GM23338 (cell line): ENCODE results near the gene CNBD2. TPM values are rescaled to one million over a fixed set of nuclear protein-coding genes. Genes with fewer than 3 reads are reported as not detected.

Experiments
- ATAC-seq: fragments of 200-7000 bp; cut with Tn5 transposase; 3 replicates; pipeline ENCODE4 v1.9.1; 2020
- DNase-seq: peaks from one replicate; pipeline ENCODE4 v3.0.0-alpha.2; 2015; ENCODE audit warnings: low spot score
- H2AFZ ChIP-seq: fragments of 200-600 bp; sonication (generic); 2 replicates; pipeline ENCODE4 v1.8.0; 2016; ENCODE audit warnings: antibody characterized with exemption, mild to moderate bottlenecking, moderate library complexity
- H3F3A ChIP-seq: fragments of 200-600 bp; sonication (generic); replicated peaks from 2 replicates; pipeline ENCODE4 v1.8.0; 2017; ENCODE audit warnings: antibody characterized with exemption, mixed run types, low read depth
- H3K27ac ChIP-seq: fragments of 200-600 bp; sonication (generic); 2 replicates; pipeline ENCODE4 v1.6.1; 2016; ENCODE audit warnings: low read depth
- H3K27me3 ChIP-seq: fragments of 200-600 bp; sonication (generic); 2 replicates; pipeline ENCODE4 v1.8.0; 2016; ENCODE audit warnings: mild to moderate bottlenecking, mixed run types, moderate library complexity; ENCODE audit not compliant: insufficient read depth
- H3K36me3 ChIP-seq: fragments of 200-600 bp; sonication (generic); 2 replicates; pipeline ENCODE4 v1.8.0; 2016; ENCODE audit warnings: mild to moderate bottlenecking; ENCODE audit not compliant: insufficient read depth
- H3K4me1 ChIP-seq: fragments of 200-600 bp; sonication (generic); 2 replicates; pipeline ENCODE4 v1.8.0; 2016; ENCODE audit warnings: mild to moderate bottlenecking, moderate library complexity; ENCODE audit not compliant: insufficient read depth
- H3K4me2 ChIP-seq: fragments of 200-600 bp; sonication (generic); 2 replicates; pipeline ENCODE4 v1.7.1; 2017; ENCODE audit warnings: mixed run types
- H3K4me3 ChIP-seq: fragments of 200-600 bp; sonication (generic); 2 replicates; pipeline ENCODE4 v1.6.1; 2016; ENCODE audit warnings: mixed run types
- H3K79me2 ChIP-seq: fragments of 200-600 bp; sonication (generic); replicated peaks from 2 replicates; pipeline ENCODE4 v1.8.0; 2017; ENCODE audit warnings: mild to moderate bottlenecking; ENCODE audit not compliant: insufficient read depth
- H3K9me2 ChIP-seq: fragments of 200-600 bp; sonication (generic); 2 replicates; pipeline ENCODE4 v1.8.0; 2017; ENCODE audit not compliant: insufficient read depth
- H4K20me1 ChIP-seq: fragments of 200-600 bp; sonication (generic); replicated peaks from 2 replicates; pipeline ENCODE4 v1.8.0; 2017; ENCODE audit warnings: mild to moderate bottlenecking; ENCODE audit not compliant: insufficient read depth
- H3K27ac Mint-ChIP-seq: 2 replicates; pipeline ENCODE4 v1.8.0; 2020; ENCODE audit warnings: inconsistent platforms, mild to moderate bottlenecking, moderate library complexity, mixed read lengths
- H3K27me3 Mint-ChIP-seq: 3 replicates; pipeline ENCODE4 v1.8.0; 2022; ENCODE audit warnings: low read depth, mild to moderate bottlenecking, moderate library complexity, mixed read lengths, inconsistent platforms; ENCODE audit not compliant: insufficient read depth, poor library complexity
- H3K36me3 Mint-ChIP-seq: 3 replicates; pipeline ENCODE4 v1.8.0; 2021; ENCODE audit warnings: low read depth, mild to moderate bottlenecking, inconsistent platforms, moderate library complexity, mixed read lengths
- H3K4me1 Mint-ChIP-seq: 3 replicates; pipeline ENCODE4 v1.8.0; 2020; ENCODE audit warnings: mild to moderate bottlenecking, inconsistent platforms, mixed read lengths
- H3K4me3 Mint-ChIP-seq: 3 replicates; pipeline ENCODE4 v1.8.0; 2021; ENCODE audit warnings: moderate library complexity, mild to moderate bottlenecking, inconsistent platforms, mixed read lengths
- H3K9me3 Mint-ChIP-seq: 3 replicates; pipeline ENCODE4 v1.8.0; 2020; ENCODE audit warnings: moderate library complexity, mild to moderate bottlenecking, inconsistent platforms, mixed read lengths
- CREB1 ChIP-seq: fragments of 250-450 bp; sonication (Bioruptor Pico); IDR thresholded peaks from 2 replicates; pipeline ENCODE4 v1.5.0; 2020; ENCODE audit warnings: low read depth, mild to moderate bottlenecking, moderate library complexity
- CTCF ChIP-seq, 2 experiments: fragments of 200-600 bp in 1 of 2; sonication (generic) in 1 of 2; conservative IDR thresholded peaks; 2 replicates each; pipeline versions ENCODE4 v1.5.1 to v1.6.1; 2016 to 2017; ENCODE audit warnings: antibody characterized with exemption in 2 of 2, low read depth in 2 of 2, mild to moderate bottlenecking in 2 of 2, moderate library complexity in 1 of 2
- ETS1 ChIP-seq: IDR thresholded peaks from 2 replicates; pipeline ENCODE4 v1.6.1; 2016; ENCODE audit warnings: antibody characterized with exemption
- EZH2 ChIP-seq: fragments of 200-600 bp; sonication (generic); IDR thresholded peaks from one replicate; pipeline ENCODE4 v1.8.0; 2017; ENCODE audit warnings: antibody characterized with exemption, mild to moderate bottlenecking, low read depth; ENCODE audit not compliant: unreplicated experiment
- EZH2phosphoT487 ChIP-seq: fragments of 200-600 bp; sonication (generic); IDR thresholded peaks from one replicate; pipeline ENCODE4 v1.8.1; 2018; ENCODE audit warnings: antibody characterized with exemption; ENCODE audit not compliant: unreplicated experiment
- JUNB ChIP-seq: IDR thresholded peaks from one replicate; pipeline ENCODE4 v1.6.1; 2016; ENCODE audit warnings: antibody characterized with exemption; ENCODE audit not compliant: unreplicated experiment
- NANOG ChIP-seq: IDR thresholded peaks from 2 replicates; pipeline ENCODE4 v1.6.1; 2016; ENCODE audit warnings: antibody characterized with exemption, borderline replicate concordance
- POLR2AphosphoS5 ChIP-seq: IDR thresholded peaks from 2 replicates; pipeline ENCODE4 v1.6.1; 2016; ENCODE audit warnings: antibody characterized with exemption, low read depth
- STAT1 ChIP-seq: IDR thresholded peaks from one replicate; pipeline ENCODE4 v1.6.1; 2016; ENCODE audit warnings: antibody characterized with exemption; ENCODE audit not compliant: unreplicated experiment
- ZNF114 ChIP-seq: fragments of 250-450 bp; sonication (Bioruptor Pico); IDR thresholded peaks from 2 replicates; pipeline ENCODE4 v1.5.0; 2020; ENCODE audit warnings: mild to moderate bottlenecking, moderate library complexity
- ZNF331 ChIP-seq: fragments of 250-450 bp; sonication (Bioruptor Pico); IDR thresholded peaks from 2 replicates; pipeline ENCODE4 v1.5.0; 2020; ENCODE audit warnings: low read depth, mild to moderate bottlenecking, moderate library complexity
- ZNF462 ChIP-seq: fragments of 250-450 bp; sonication (Bioruptor Pico); IDR thresholded peaks from 2 replicates; pipeline ENCODE4 v1.5.0; 2020; ENCODE audit warnings: mild to moderate bottlenecking, moderate library complexity
- polyA plus RNA-seq: library from polyadenylated mRNA; unstranded; fragments of >200 nt; fragmentation: Nextera tagmentation; extraction: Ambion mirVana; gene quantifications from 2 replicates; pipeline ENCODE4 v1.2.1, GENCODE V29; 2016
- total RNA-seq: library from RNA; depleted of rRNA; stranded (reverse); fragments of >200 nt; shearing (Covaris generic); gene quantifications from 2 replicates; pipeline ENCODE4 v1.2.3, GENCODE V29; 2014

CNBD2 gene
- total and polyA plus RNA-seq, 2 experiments from 2014 or later, result 2.7 TPM; not detected in 1

GRCh38 chr20:36010076-36010475, 41.7 kb downstream of the CNBD2 start:
- Histone ChIP-seq H3K36me3 (no peaks in the 10 kb centered on the region), H3K4me3 (no peak overlapping the region), H4K20me1 (no peaks in the 10 kb centered on the region), H2AFZ (0 out of 2 replicates have a peak overlapping the region, but pooled peaks have one; percentile 63), H3K79me2 (no peaks in the 10 kb centered on the region), H3K4me1 (no peaks in the 10 kb centered on the region), H3F3A (no peaks in the 10 kb centered on the region), H3K27me3 (no peaks in the 10 kb centered on the region), H3K9me2 (no peaks in the 10 kb centered on the region), H3K4me2 (no peak overlapping the region), H3K27ac (no peak overlapping the region)
- no peak overlapping the region for H3K27ac Mint-ChIP-seq
- no peaks in the 10 kb centered on the region for H3K9me3 Mint-ChIP-seq
- ATAC-seq (no peak), DNase-seq (no peak)
- H3K27me3 Mint-ChIP-seq, result no peaks in the 10 kb centered on the region
- peaks cover 4% of the 10 kb centered on the region; the same call in 1 of the 3 replicates for H3K4me1 Mint-ChIP-seq
- TF ChIP-seq ETS1, result no peak
- no peak for TF ChIP-seq NANOG
- TF ChIP-seq POLR2AphosphoS5, result no peak
- no peaks in the 10 kb centered on the region for H3K36me3 Mint-ChIP-seq
- no peak overlapping the region for H3K4me3 Mint-ChIP-seq

GRCh38 chr20:36010825-36011224, 42.4 kb downstream of the CNBD2 start:
- no peaks in the 10 kb centered on the region for H3K36me3 Mint-ChIP-seq
- Histone ChIP-seq H3K27ac (no peak overlapping the region), H3K27me3 (no peaks in the 10 kb centered on the region), H2AFZ (0 out of 2 replicates have a peak overlapping the region, but pooled peaks have one; percentile 63), H3F3A (no peaks in the 10 kb centered on the region), H3K4me3 (no peak overlapping the region), H3K36me3 (no peaks in the 10 kb centered on the region), H3K4me2 (no peak overlapping the region), H4K20me1 (no peaks in the 10 kb centered on the region), H3K4me1 (no peaks in the 10 kb centered on the region), H3K79me2 (no peaks in the 10 kb centered on the region), H3K9me2 (no peaks in the 10 kb centered on the region)
- H3K27me3 Mint-ChIP-seq, result no peaks in the 10 kb centered on the region
- no peak overlapping the region for H3K27ac Mint-ChIP-seq
- H3K4me1 Mint-ChIP-seq, result peaks cover 4% of the 10 kb centered on the region; the same call in 1 of the 3 replicates
- ATAC-seq (peak; percentile 61), DNase-seq (no peak)
- H3K4me3 Mint-ChIP-seq, result no peak overlapping the region
- no peaks in the 10 kb centered on the region for H3K9me3 Mint-ChIP-seq
- TF ChIP-seq JUNB, result no peak
- no peak for TF ChIP-seq POLR2AphosphoS5
- no peak for TF ChIP-seq EZH2phosphoT487
- no peak for TF ChIP-seq CTCF (conservative IDR thresholded peaks at IDR 0.05; ENCODE audit: low read depth in 2 of 2)
- no peak for TF ChIP-seq CREB1 (CRISPR knock-in tag)
- TF ChIP-seq ZNF114 (CRISPR knock-in tag), result no peak
- no peak for TF ChIP-seq ZNF462
- TF ChIP-seq EZH2, result no peak
- TF ChIP-seq STAT1, result no peak
- no peak for TF ChIP-seq ZNF331 (CRISPR knock-in tag)
- TF ChIP-seq NANOG, result no peak
- TF ChIP-seq ETS1, result no peak
